PC-9 (cell line): Measurements from ENCODE around the gene IQCM. TPM values are rescaled to one million over a fixed set of nuclear protein-coding genes. Genes with fewer than 3 reads are reported as not detected.

Source experiments
- BruUV-seq: library from RNA; stranded (reverse); fragments of 400-500 nt; replicated peaks from 2 replicates; lab custom pipeline; 2021; lab: Mats Ljungman, UMichigan
- CTCF ChIA-PET: fragments of 300-600 bp; sonication (Branson Sonifier 250); formaldehyde crosslinking; loops from one replicate; lab custom pipeline; 2022; ENCODE audit warnings: antibody characterized with exemption; lab: Charles Lee
- POLR2A ChIA-PET: fragments of 300-600 bp; sonication (Branson Sonifier 250); formaldehyde crosslinking; loops from one replicate; lab custom pipeline; 2022; ENCODE audit warnings: antibody characterized with exemption; ENCODE audit not compliant: unreplicated experiment; lab: Charles Lee
- DNase-seq, 2 experiments: peaks; one replicate each; pipeline versions ENCODE4 v3.0.0 to v3.0.0-alpha.2; 2015 to 2022; ENCODE audit warnings: mixed read lengths in 1 of 2
- H2AFZ ChIP-seq: fragments of 200-600 bp; sonication (generic); 2 replicates; pipeline ENCODE4 v1.8.1; 2017; ENCODE audit warnings: antibody characterized with exemption
- H3F3A ChIP-seq: fragments of 200-600 bp; sonication (generic); 2 replicates; pipeline ENCODE4 v1.8.1; 2017; ENCODE audit warnings: antibody characterized with exemption, mild to moderate bottlenecking, low read depth; ENCODE audit not compliant: insufficient read depth
- H3K27ac ChIP-seq: fragments of 200-600 bp; sonication (generic); 2 replicates; pipeline ENCODE4 v1.6.1; 2016; ENCODE audit warnings: mixed run types
- H3K27me3 ChIP-seq: fragments of 200-600 bp; sonication (generic); 2 replicates; pipeline ENCODE4 v1.6.1; 2016; ENCODE audit warnings: low read depth, mixed run types; ENCODE audit not compliant: insufficient read depth
- H3K36me3 ChIP-seq: fragments of 200-600 bp; sonication (generic); 2 replicates; pipeline ENCODE4 v1.6.1; 2016; ENCODE audit warnings: low read depth, mixed run types
- H3K4me1 ChIP-seq: fragments of 200-600 bp; sonication (generic); replicated peaks from 2 replicates; pipeline ENCODE4 v1.6.1; 2016; ENCODE audit warnings: mixed run types; ENCODE audit not compliant: insufficient read depth
- H3K4me2 ChIP-seq: fragments of 200-600 bp; sonication (generic); 2 replicates; pipeline ENCODE4 v1.6.1; 2017; ENCODE audit warnings: mixed run types
- H3K4me3 ChIP-seq: fragments of 200-600 bp; sonication (generic); 2 replicates; pipeline ENCODE4 v1.6.1; 2016; ENCODE audit warnings: mixed run types
- H3K79me2 ChIP-seq: fragments of 200-600 bp; sonication (generic); 2 replicates; pipeline ENCODE4 v1.6.1; 2017; ENCODE audit warnings: low read depth, mixed run types
- H3K9me2 ChIP-seq: fragments of 200-600 bp; sonication (generic); 2 replicates; pipeline ENCODE4 v1.8.1; 2017; ENCODE audit warnings: mild to moderate bottlenecking; ENCODE audit not compliant: insufficient read depth
- H3K9me3 ChIP-seq: fragments of 200-600 bp; sonication (generic); 2 replicates; pipeline ENCODE4 v1.8.1; 2016; ENCODE audit warnings: low read depth; ENCODE audit not compliant: insufficient read depth
- H4K20me1 ChIP-seq: fragments of 200-600 bp; sonication (generic); 2 replicates; pipeline ENCODE4 v1.8.1; 2017; ENCODE audit not compliant: insufficient read depth
- EZH2 ChIP-seq: fragments of 200-600 bp; sonication (generic); IDR thresholded peaks from 2 replicates; pipeline ENCODE4 v1.8.0; 2017; ENCODE audit warnings: antibody characterized with exemption, low read depth
- intact Hi-C: fragments of 100-400 bp; cut with micrococcal nuclease; formaldehyde crosslinking; loops from one replicate; pipeline ENCODE4 v1.10.0; 2022; ENCODE audit not compliant: unreplicated experiment
- total RNA-seq: library from RNA; stranded (reverse); gene quantifications from 2 replicates; pipeline ENCODE4 v1.2.3, GENCODE V29; 2021
- TF ChIP-seq, protein P1 (sequence below): fragments of 200-600 bp; sonication (generic); conservative IDR thresholded peaks from 2 replicates; pipeline ENCODE4 v1.6.1; 2017; ENCODE audit warnings: mixed run types, antibody characterized with exemption, mild to moderate bottlenecking, moderate library complexity

The IQCM gene
- total RNA-seq, 1 experiment from 2014 or later = not detected

DNA sequence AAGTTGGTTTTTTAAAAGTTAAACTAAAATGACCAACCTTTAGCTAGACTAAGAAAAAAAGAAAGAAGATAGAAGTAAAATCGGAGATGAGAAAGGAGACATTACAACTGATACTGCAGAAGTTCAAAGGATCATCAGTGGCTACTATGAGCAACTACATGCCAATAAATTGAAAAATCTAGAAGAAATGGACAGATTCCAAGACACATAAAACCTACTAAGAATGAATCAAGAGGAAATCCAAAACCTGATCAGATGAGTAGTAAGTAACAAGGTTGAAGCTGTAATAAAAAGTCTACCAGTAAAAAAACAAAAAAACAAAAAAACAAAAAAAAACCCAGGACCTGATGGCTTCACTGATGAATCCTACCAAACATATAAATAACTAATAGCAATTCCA is 16.1 kb downstream of the IQCM start:
- H3K4me3 ChIP-seq = no peak overlapping the region
- DNase-seq = no peak
- intact Hi-C loops = no loop called here
- ChIA-PET POLR2A (no interaction called here), CTCF (no interaction called here)
- no peaks in the 10 kb centered on the region for H3K9me2 ChIP-seq
- H3K9me3 ChIP-seq = no peaks in the 10 kb centered on the region
- no peaks in the 10 kb centered on the region for H4K20me1 ChIP-seq
- BruUV-seq = no TSS peak
- H3K79me2 ChIP-seq = no peaks in the 10 kb centered on the region
- no peaks in the 10 kb centered on the region for H3K4me1 ChIP-seq
- no peaks in the 10 kb centered on the region for H3K27me3 ChIP-seq
- no peak overlapping the region for H3K4me2 ChIP-seq
- no peak overlapping the region for H2AFZ ChIP-seq
- H3F3A ChIP-seq = no peaks in the 10 kb centered on the region
- no peaks in the 10 kb centered on the region for H3K36me3 ChIP-seq
- H3K27ac ChIP-seq = no peak overlapping the region
- no peak for TF ChIP-seq EZH2
- TF ChIP-seq, protein P1, sequence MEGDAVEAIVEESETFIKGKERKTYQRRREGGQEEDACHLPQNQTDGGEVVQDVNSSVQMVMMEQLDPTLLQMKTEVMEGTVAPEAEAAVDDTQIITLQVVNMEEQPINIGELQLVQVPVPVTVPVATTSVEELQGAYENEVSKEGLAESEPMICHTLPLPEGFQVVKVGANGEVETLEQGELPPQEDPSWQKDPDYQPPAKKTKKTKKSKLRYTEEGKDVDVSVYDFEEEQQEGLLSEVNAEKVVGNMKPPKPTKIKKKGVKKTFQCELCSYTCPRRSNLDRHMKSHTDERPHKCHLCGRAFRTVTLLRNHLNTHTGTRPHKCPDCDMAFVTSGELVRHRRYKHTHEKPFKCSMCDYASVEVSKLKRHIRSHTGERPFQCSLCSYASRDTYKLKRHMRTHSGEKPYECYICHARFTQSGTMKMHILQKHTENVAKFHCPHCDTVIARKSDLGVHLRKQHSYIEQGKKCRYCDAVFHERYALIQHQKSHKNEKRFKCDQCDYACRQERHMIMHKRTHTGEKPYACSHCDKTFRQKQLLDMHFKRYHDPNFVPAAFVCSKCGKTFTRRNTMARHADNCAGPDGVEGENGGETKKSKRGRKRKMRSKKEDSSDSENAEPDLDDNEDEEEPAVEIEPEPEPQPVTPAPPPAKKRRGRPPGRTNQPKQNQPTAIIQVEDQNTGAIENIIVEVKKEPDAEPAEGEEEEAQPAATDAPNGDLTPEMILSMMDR = no peak

- no peaks in the 10 kb centered on the region for H3K9me2 ChIP-seq
- H3K79me2 ChIP-seq = no peaks in the 10 kb centered on the region
- no TSS peak for BruUV-seq
- TF ChIP-seq, protein P1 = no peak
- TF ChIP-seq EZH2 = no peak
- H3K27ac ChIP-seq = no peak overlapping the region
- H3F3A ChIP-seq = no peaks in the 10 kb centered on the region
- POLR2A ChIA-PET = no interaction called here
- no peak overlapping the region for H3K4me2 ChIP-seq
- no peaks in the 10 kb centered on the region for H4K20me1 ChIP-seq
- no peak overlapping the region for H2AFZ ChIP-seq
- H3K4me3 ChIP-seq = no peak overlapping the region
- intact Hi-C loops = no loop called here
- H3K27me3 ChIP-seq = no peaks in the 10 kb centered on the region
- CTCF ChIA-PET = no interaction called here
- no peaks in the 10 kb centered on the region for H3K4me1 ChIP-seq
- H3K9me3 ChIP-seq = no peaks in the 10 kb centered on the region
- H3K36me3 ChIP-seq = no peaks in the 10 kb centered on the region
- no peak for DNase-seq
Measured at GRCh38 chr4:149796381-149796780, 19.3 kb downstream of the IQCM start.

DNA sequence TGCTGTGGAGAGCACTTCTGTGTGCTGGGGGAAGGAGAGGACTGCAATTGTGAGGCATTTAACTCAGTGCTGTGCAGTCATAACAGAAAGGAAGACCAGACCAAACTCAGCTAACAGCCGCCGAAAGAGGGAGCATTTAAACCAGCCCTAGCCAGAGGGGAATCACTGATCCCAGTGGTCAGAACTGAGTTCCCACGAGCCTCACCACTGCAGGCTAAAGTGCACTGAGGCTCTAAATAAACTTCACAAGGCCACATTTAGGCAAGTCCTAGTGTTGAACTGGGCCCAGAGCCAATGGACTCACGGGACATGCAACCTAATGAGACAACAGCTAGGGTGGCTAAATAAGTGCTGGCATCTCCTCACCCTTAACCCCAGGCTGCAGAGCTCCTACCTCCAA is 20.4 kb downstream of the IQCM start:
- H3K4me3 ChIP-seq = no peak overlapping the region
- ChIA-PET POLR2A (no interaction called here), CTCF (no interaction called here)
- H3K27me3 ChIP-seq = no peaks in the 10 kb centered on the region
- H3K79me2 ChIP-seq = no peaks in the 10 kb centered on the region
- H3K4me2 ChIP-seq = no peak overlapping the region
- no peak for TF ChIP-seq EZH2
- TF ChIP-seq, protein P1 = no peak
- no peaks in the 10 kb centered on the region for H3K36me3 ChIP-seq
- H4K20me1 ChIP-seq = no peaks in the 10 kb centered on the region
- no peak overlapping the region for H3K27ac ChIP-seq
- no TSS peak for BruUV-seq
- DNase-seq = no peak
- no peak overlapping the region for H2AFZ ChIP-seq
- H3K9me3 ChIP-seq = no peaks in the 10 kb centered on the region
- H3K9me2 ChIP-seq = no peaks in the 10 kb centered on the region
- no peaks in the 10 kb centered on the region for H3K4me1 ChIP-seq
- intact Hi-C loops = no loop called here
- no peaks in the 10 kb centered on the region for H3F3A ChIP-seq
